Mesenteric fat pad (tissue), 1 donor: Measurements from ENCODE around the gene TMEM120A. TPM values are rescaled to one million over a fixed set of nuclear protein-coding genes. Genes with fewer than 3 reads are reported as not detected.

ENCODE experiments used
- DNase-seq: peaks from one replicate; pipeline ENCODE4 v3.0.0-alpha.2; 2020; ENCODE audit warnings: low spot score
- total RNA-seq: library from RNA; stranded (reverse); fragmentation: NEBNext Ultra II Directional; extraction: Animal tissue kit (Norgen Biotek cat#: 25700); gene quantifications from one replicate; pipeline ENCODE4 v1.2.1, GENCODE V29; 2021
- donor health status: DM: yes; HTN: yes; CAD: no.

TMEM120A gene
- total RNA-seq, 1 donor from 2014 or later, result 93.8 TPM

- DNase-seq, result no peak
Observed at GRCh38 chr7:75981453-75982305, 12.7 kb downstream of the TMEM120A start.

GRCh38 chr7:75981203-75981452 is 13.3 kb downstream of the TMEM120A start:
- DNase-seq, result no peak

GRCh38 chr7:75980430-75981202 is 13.8 kb downstream of the TMEM120A start:
- DNase-seq, result no peak

GRCh38 chr7:75979759-75980429 is 14.5 kb downstream of the TMEM120A start:
- no peak for DNase-seq

GRCh38 chr7:75977743-75978142 is 16.7 kb downstream of the TMEM120A start:
- DNase-seq, result no peak

GRCh38 chr7:75971961-75972763 is 22.2 kb downstream of the TMEM120A start:
- peak; percentile 91 for DNase-seq

GRCh38 chr7:75971309-75971960 is 23.0 kb downstream of the TMEM120A start:
- DNase-seq, result no peak

GRCh38 chr7:75969704-75970498 is 24.5 kb downstream of the TMEM120A start:
- DNase-seq, result no peak

- no peak for DNase-seq
Observed at GRCh38 chr7:75969182-75969581, 25.2 kb downstream of the TMEM120A start.

- no peak for DNase-seq
Observed at GRCh38 chr7:75968561-75969001, 25.8 kb downstream of the TMEM120A start.

GRCh38 chr7:75968012-75968411 is 26.4 kb downstream of the TMEM120A start:
- no peak for DNase-seq

GRCh38 chr7:75967487-75967997 is 26.9 kb downstream of the TMEM120A start:
- no peak for DNase-seq

GRCh38 chr7:75967055-75967454 is 27.3 kb downstream of the TMEM120A start:
- no peak for DNase-seq

- DNase-seq, result no peak
Observed at GRCh38 chr7:75966190-75966961, 28.0 kb downstream of the TMEM120A start.

GRCh38 chr7:75965617-75966016 is 28.8 kb downstream of the TMEM120A start:
- DNase-seq, result no peak

- no peak for DNase-seq
Observed at GRCh38 chr7:75963381-75963995, 30.9 kb downstream of the TMEM120A start.

- no peak for DNase-seq
Observed at GRCh38 chr7:75962607-75963380, 31.6 kb downstream of the TMEM120A start.

GRCh38 chr7:75961218-75961617 is 33.2 kb downstream of the TMEM120A start:
- DNase-seq, result no peak
